ENCODE measurements around the gene XRN2.

GRCh38 chr20:21421601-21422236 is 118.6 kb downstream of the XRN2 start:
- TF ChIP-seq EZH2phosphoT487 (IDR thresholded peaks at IDR 0.05; ENCODE audit: low read depth, severe bottlenecking, unreplicated experiment) (no peak), CTCF (IDR thresholded peaks at IDR 0.05; ENCODE audit: poor library complexity) (no peak), EZH2 (IDR thresholded peaks at IDR 0.05; ENCODE audit: borderline replicate concordance) (no peak)

Measured in hepatocyte (in vitro differentiated cells).